NOMO-1 treated with DMSO at 0.1 percent for 48 hours (cell line): ENCODE data around the gene SYNDIG1.

ENCODE experiments used
- DNase-seq: peaks from one replicate; lab custom pipeline; 2025; ENCODE audit not compliant: unreplicated experiment; lab: John Stamatoyannopoulos, UW

The SYNDIG1 gene

DNA sequence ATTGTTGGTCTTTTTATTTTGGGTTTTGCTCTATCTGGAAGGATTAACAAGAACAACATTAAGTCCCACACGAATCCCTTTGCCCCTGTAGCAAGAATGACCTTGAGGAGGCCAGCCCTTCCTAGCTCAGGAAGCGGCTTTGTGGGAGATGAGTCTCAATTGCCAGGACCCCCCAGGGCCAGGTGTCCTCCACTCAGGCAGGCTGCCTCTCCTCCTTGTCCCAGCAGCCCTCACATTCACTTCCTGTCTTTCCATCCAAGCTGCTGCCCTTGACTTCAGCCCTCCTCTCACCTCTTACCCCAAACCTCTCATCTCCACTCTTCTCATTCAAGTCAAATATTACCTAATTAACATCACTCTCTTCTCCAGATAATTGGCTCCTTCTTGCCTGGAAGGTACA is 22.6 kb upstream of the SYNDIG1 start:
- DNase-seq = no peak

DNA sequence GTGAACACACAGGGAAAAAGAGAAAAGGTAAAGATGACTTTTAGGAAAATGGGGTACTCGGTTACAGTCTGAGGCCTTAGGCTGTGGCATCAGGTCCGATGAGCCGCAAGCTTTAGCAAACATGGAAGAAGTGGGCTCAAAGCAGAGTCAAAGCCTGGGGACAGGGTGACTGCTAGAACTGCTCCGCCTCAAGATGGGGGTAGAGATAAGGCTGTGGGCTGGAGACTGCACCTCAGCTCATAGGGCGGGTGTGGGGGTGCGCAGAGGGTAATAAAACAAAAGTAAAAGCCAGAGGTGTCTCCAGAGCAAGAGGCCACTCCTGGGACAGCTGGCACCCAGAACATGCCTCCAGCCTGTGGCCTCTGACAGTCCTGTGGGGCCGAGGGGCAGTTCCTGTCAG is 21.3 kb upstream of the SYNDIG1 start:
- no peak for DNase-seq

- DNase-seq = no peak
Measured at GRCh38 chr20:24449026-24449720, 20.3 kb upstream of the SYNDIG1 start.

- DNase-seq = no peak
Measured at GRCh38 chr20:24450177-24450576, 19.3 kb upstream of the SYNDIG1 start.

DNA sequence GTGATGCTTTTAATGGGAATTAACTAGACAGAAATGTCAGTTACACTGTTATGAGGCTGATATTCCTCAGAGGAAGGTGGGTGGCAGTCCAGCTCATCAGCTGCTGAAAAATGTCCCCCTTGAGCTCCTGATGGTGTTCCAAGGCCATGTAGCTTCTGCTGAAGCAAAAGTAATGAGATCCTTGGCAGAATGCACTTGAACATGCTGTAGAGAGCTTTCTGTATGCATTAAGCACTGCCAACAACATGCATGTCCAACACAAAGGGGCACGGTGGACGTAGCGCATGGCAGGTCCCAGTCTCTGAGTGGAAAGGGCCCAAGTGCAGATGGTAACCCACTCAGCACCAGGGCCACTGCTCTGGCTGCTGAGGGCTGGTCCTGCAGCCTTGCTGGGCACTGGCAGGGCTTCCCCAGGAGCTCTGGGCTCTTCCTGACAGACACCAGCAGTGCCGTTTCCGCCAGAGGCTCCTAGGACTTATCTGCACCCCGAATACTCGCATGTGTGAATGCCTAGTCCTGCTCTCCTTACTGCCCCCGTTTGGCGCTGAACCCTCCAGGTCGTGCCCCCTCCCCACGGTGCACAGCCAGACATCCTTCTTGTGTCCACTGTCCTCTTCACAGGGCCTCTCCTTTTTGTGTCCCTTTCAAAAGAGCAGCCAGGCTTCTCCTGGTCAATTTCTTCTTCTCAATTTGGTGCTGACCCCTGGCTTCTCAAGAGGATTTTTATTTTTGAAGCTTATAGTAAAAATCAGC is 18.6 kb upstream of the SYNDIG1 start:
- DNase-seq = no peak

- no peak for DNase-seq
Measured at GRCh38 chr20:24451428-24451827, 18.0 kb upstream of the SYNDIG1 start.

DNA sequence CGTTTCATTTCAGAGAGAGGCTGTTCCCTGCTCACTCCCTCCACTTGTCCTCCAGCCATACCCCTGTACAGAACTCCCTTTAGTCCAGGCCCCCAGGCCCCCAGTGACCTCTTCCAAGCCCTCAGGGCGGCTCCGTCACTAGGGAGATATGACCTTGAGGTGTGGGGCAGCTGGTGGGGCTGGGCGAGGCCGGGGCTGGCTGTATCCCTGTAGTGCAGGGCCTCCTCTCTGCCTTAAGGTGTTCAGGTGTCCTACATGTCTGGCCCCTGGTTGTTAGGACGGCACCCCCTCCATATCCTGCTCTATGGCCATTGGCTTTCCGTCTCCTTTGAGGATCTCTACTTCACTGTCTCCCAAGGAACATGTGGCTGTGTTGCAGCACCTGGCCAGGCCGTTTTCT is 17.4 kb upstream of the SYNDIG1 start:
- DNase-seq = no peak

DNA sequence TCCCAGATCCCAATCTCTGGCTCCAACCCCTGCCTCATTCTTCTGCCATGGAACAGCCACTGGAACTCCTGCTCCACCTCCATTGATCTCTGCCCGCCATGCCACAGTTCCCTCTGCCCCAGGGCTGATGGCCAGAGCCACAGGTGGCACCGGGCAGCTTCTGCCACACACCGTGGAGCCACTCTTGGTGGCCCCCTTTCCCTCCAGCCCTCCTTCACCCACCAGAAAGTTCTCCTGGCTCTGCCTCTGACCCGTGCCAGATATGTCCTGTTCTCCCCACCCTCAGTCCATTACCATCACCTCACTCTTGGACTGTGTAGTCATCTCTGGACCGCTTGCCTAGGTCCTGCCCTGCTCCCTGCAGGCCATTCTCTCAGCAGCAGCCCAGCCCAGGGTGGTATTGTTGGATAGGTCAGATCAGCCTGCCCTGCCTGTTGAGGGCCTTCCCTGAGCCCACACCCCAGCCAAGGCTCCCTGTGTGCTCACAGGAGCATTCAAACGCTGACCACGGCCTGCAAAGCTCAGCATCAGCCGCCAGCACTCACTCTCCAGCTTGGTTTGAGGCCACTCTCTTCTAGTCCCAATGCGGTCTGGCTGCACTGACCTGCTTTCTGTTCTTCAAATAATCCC is 16.8 kb upstream of the SYNDIG1 start:
- no peak for DNase-seq

- DNase-seq = no peak
Measured at GRCh38 chr20:24453869-24454268, 15.6 kb upstream of the SYNDIG1 start.

GRCh38 chr20:24455081-24455480 is 14.3 kb upstream of the SYNDIG1 start:
- no peak for DNase-seq

- no peak for DNase-seq
Measured at GRCh38 chr20:24456398-24456781, 13.0 kb upstream of the SYNDIG1 start.

DNA sequence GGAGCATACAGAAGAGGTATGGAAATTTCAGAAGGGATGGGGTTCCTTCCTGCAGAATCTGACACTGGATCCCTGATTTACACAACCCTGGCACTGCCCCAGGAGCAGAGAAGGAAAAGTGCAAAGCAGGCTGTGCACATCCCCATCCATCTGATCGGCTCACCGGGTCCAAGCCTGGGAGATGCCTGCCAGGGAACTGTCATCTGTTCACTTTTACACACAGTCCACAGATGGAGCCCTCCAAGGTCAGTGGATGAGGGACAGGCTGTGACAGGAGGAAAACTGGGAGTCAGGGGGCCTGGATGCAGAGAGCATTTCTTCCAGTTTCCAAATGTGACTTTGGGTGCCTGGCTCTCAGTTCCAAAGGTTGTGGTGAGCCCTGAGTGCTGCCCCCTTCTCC is 11.0 kb upstream of the SYNDIG1 start:
- DNase-seq = no peak

DNA sequence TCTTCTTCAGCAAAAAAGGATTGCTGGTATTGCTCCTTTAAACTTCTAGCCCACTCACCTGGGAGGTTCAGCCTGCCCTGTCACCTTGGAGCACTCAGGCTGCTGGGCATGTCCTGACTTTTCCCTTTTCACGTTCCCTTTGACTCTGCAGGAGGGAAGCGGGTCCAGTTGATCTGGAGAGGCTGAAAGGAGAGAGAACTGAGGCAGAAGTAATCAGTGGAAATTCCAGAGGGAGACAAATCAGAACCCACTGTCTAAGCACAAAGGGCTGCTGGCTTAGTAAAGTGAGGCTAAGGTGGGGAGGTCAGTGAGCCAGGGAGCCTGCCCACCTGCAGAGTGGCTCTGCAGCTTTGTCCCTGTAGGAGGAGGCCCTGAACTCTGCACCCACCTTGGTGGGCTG is 9.7 kb upstream of the SYNDIG1 start:
- DNase-seq = no peak

DNA sequence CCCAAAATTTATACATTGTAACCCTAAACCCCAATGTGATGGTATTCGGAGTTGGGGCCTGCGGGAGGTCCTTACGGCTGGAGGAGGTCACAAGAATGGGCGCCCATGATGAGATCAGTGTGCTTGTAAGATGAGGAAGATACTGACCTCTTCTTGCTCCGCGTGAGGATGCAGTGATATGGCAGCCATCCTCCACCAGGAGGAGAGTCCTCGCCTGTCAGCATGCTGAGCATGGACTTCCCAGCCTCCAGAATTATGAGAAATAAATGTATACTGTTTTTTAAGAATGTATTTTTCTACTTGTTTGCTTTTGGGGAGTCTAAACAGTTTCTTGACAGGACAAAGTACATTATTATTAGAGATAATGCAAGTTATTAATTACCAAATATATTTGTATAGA is 8.7 kb upstream of the SYNDIG1 start:
- DNase-seq = no peak

DNA sequence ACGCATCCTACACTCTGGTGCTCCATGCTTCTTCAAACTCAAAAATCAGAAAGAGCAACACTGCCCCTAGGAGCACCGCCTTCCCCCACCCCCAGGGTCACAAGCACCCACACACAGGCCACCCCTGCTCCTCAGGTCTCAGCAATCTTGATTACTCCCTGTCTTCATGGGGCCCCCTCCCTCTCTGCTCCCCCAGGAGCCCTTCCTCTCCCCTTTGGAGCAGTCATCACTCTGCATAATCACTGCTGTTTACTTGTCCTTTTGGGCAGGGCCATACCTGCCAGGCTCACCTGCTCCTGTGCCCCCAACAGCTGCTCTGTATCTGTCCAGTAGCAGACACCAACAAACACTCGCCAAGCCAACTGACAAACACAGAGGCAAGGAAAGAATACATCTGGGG is 7.6 kb upstream of the SYNDIG1 start:
- no peak for DNase-seq

- DNase-seq = no peak
Measured at GRCh38 chr20:24462460-24463010, 6.9 kb upstream of the SYNDIG1 start.

- DNase-seq = no peak
Measured at GRCh38 chr20:24465159-24465558, 4.3 kb upstream of the SYNDIG1 start.

GRCh38 chr20:24465730-24466129 is 3.7 kb upstream of the SYNDIG1 start:
- no peak for DNase-seq

DNA sequence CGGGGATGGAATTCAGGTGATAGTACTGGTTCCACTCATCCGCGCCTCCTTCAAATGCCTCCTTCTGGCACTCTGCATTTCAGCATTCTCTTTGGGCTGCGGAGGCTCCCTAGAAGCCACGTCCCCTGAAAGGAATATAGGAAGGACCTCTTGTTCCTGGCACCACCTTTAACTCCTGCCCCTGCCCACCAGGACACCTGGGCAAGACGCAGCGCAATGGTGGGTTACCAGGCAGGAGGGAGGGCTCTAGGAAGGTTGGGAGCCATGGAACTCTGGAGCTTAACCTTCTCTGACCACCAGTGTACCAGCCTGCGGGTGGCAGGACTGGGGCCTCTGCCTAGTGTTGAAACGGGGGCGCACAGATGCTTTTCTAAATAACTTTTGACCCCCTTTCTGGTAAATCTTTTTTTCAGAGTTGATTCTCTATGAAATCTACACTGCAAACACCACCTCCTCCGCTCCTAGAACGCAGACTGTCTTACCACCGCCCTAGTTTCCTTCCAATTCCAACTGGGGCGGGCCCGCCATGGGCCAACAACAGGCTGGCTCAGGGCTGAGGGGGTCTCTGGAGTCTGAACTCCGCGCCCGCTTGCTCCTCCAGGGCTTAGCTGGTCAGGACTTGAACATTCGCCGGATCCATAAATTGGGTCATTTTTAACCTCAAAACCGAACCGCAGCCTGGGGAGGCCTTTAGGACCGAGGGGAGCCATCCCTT is 871 bp upstream of the SYNDIG1 start:
- no peak for DNase-seq

GRCh38 chr20:24469894-24470745 is 691 bp downstream of the SYNDIG1 start:
- no peak for DNase-seq
